ENCODE data around the gene PTPRD.
"Not testable (repeated sequence)": the region's sequence is repeated elsewhere in the genome, so short reads cannot be mapped to it uniquely, and the experiment has no call there.

PTPRD gene

DNA sequence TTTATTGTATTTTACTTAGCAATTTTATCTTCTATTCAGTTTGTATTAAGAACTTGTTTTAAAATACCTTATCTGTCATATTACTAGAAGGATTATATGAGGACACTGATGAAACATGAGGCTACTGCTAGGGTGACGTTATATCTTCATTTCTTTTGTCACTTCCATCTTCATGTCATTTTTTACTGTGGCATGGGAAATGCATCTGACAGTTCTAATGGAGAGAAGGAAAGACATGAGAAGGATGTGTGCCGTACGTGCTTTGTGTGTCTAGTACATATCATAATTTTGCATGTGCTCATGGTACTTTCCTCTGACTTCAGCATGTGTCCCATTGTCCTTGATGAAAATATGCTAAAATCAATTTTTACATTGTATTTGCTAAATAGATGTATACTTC, 258.2 kb downstream of the PTPRD start:
- TF ChIP-seq, protein P1, sequence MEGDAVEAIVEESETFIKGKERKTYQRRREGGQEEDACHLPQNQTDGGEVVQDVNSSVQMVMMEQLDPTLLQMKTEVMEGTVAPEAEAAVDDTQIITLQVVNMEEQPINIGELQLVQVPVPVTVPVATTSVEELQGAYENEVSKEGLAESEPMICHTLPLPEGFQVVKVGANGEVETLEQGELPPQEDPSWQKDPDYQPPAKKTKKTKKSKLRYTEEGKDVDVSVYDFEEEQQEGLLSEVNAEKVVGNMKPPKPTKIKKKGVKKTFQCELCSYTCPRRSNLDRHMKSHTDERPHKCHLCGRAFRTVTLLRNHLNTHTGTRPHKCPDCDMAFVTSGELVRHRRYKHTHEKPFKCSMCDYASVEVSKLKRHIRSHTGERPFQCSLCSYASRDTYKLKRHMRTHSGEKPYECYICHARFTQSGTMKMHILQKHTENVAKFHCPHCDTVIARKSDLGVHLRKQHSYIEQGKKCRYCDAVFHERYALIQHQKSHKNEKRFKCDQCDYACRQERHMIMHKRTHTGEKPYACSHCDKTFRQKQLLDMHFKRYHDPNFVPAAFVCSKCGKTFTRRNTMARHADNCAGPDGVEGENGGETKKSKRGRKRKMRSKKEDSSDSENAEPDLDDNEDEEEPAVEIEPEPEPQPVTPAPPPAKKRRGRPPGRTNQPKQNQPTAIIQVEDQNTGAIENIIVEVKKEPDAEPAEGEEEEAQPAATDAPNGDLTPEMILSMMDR (IDR thresholded peaks at IDR 0.05; ENCODE audit: borderline replicate concordance, control extremely low read depth, extremely low read depth, insufficient read depth, missing control alignments): no peak
- in situ Hi-C loops (cut with MboI; ENCODE audit: low sequenced_read_pairs, unreplicated experiment): no loop called here
- DNase-seq (ENCODE audit: low spot score): no peak

DNA sequence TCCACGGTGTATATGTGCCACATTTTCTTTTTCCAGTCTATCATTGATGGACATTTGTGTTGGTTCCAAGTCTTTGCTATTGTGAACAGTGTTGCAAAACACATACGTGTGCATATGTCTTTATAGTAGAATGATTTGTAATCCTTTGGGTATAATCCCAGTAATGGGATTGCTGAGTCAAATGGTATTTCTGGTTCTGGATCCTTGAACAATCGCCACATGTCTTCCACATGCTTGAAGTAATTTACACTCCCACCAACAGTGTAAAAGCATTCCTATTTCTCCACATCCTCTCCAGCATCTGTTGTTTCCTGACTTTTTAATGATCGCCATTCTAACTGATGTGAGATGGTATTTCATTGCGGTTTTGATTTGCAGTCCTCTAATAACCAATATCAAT, 267.2 kb downstream of the PTPRD start:
- DNase-seq (ENCODE audit: low spot score): not testable (repeated sequence)

DNA sequence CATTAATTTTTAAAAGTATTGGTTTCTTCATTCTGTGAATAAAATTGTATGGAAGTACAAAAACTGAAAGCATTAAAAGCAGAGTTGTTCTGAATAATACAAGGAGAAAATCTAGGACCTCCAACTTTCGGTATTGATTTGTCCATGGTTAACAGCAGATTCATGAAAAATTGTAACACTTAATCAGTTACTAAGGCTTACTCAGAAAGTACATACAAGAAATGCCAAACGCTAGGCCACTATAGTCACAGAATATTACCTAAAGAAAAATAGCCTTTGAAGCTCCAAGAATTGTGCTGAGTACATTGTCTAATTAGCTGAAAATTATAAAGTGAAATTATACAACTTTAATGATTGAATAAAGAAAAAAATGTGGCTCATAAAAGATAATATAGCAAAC, 271.7 kb downstream of the PTPRD start:
- no peak for DNase-seq (ENCODE audit: low spot score)
- TF ChIP-seq, protein P1 (IDR thresholded peaks at IDR 0.05; ENCODE audit: borderline replicate concordance, control extremely low read depth, extremely low read depth, insufficient read depth, missing control alignments): no peak
- in situ Hi-C loops (cut with MboI; ENCODE audit: low sequenced_read_pairs, unreplicated experiment): no loop called here

More for the DNA sequence above, 267.2 kb downstream of the PTPRD start:
- in situ Hi-C loops (cut with MboI; ENCODE audit: low sequenced_read_pairs, unreplicated experiment): not testable (repeated sequence)

DNA sequence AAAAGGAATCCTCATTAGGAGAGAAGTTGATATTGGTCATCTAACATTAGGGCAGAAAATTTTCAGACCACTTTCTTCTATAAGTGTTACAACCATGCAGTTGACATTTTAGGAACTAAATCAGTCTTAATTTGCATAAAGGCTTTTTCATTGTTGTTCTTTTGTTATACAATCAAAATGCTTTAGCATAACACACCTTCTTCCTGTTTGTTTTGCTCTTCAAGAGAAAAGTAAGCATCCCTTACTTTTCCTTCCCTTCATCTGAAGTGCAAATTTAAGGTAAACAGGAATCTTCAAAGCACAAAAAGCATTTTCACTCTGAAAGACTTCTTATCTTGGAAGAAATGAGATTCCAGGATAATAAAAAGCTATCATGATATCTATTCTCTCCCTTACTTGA, 273.6 kb downstream of the PTPRD start:
- DNase-seq (ENCODE audit: low spot score): no peak
- TF ChIP-seq, protein P1 (IDR thresholded peaks at IDR 0.05; ENCODE audit: borderline replicate concordance, control extremely low read depth, extremely low read depth, insufficient read depth, missing control alignments): no peak
- in situ Hi-C loops (cut with MboI; ENCODE audit: low sequenced_read_pairs, unreplicated experiment): no loop called here

DNA sequence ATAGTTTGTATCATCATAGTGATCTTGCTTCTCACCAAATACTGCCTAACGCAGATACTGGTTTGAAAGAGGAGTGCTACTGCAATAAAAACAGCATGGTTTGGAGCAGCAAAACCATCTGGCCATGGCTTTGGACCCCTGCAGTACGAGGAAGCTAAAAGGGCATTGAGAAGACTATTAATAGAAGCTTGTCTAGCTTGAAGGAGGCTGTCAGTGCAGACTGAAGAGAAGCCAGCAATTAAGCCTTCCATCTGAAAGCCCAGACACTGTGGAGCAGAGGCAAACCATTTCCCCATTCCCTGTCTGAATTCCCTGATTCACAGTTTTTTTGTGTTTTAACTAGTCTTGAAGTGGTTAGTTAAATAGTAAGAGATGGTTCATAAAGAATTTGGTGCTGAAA, 281.6 kb downstream of the PTPRD start:
- TF ChIP-seq, protein P1 (IDR thresholded peaks at IDR 0.05; ENCODE audit: borderline replicate concordance, control extremely low read depth, extremely low read depth, insufficient read depth, missing control alignments): no peak
- in situ Hi-C loops (cut with MboI; ENCODE audit: low sequenced_read_pairs, unreplicated experiment): no loop called here
- no peak for DNase-seq (ENCODE audit: low spot score)

DNA sequence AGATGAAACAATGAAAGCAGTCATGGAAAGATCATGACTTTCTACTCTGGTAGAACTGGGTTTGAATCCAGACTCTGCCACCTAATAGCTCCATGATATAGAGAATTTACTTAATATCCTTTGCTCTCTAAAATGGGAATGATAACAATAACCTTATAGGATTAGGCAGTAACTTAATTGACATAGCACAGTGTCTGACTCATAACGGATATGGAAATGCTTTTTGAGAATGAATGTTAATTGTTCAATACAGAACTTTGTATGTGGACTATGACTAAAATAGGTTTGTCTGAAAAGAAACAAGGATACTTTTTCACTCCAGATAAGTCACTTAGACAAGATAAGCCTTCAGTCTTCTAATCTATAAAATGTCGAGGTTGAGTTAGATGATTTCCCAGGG, 330.7 kb downstream of the PTPRD start:
- TF ChIP-seq, protein P1 (IDR thresholded peaks at IDR 0.05; ENCODE audit: borderline replicate concordance, control extremely low read depth, extremely low read depth, insufficient read depth, missing control alignments): no peak
- no peak for DNase-seq (ENCODE audit: low spot score)
- in situ Hi-C loops (cut with MboI; ENCODE audit: low sequenced_read_pairs, unreplicated experiment): no loop called here

DNA sequence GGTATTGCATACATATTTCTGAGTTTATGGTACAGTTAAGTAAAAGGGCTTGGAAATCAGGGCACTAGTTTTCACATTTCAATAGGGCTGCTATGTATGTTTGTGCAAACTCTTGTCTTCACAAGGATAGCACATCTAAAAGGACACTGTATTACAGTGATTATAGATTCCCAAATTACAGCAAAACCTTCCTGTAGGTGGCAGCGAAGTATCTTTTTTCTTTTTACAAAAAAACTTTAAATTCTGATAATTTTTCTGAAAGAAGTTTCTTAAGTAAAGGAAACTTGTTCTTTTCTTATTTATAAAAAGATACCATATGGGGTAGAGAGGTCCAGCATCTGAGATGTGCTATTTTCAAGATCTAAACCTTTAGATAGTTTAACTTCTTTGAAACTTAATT, 337.8 kb downstream of the PTPRD start:
- TF ChIP-seq, protein P1 (IDR thresholded peaks at IDR 0.05; ENCODE audit: borderline replicate concordance, control extremely low read depth, extremely low read depth, insufficient read depth, missing control alignments): no peak
- no peak for DNase-seq (ENCODE audit: low spot score)
- in situ Hi-C loops (cut with MboI; ENCODE audit: low sequenced_read_pairs, unreplicated experiment): loop anchor here (25.0 kb wide), 1 partner anchor 213 kb away; no protein-coding TSS in a partner anchor

Measured in GM13976 (cell line).